Loucy (cell line): ENCODE measurements around the gene TBX19.

ENCODE experiments used
- H2AFZ ChIP-seq: fragments of 200-600 bp; sonication (generic); 2 replicates; pipeline ENCODE4 v1.6.0; 2016; ENCODE audit warnings: antibody characterized with exemption, mild to moderate bottlenecking, low read length, moderate library complexity
- H3F3A ChIP-seq: fragments of 200-600 bp; 2 replicates; pipeline ENCODE4 v1.6.0; 2016; ENCODE audit warnings: antibody characterized with exemption, low read depth, mild to moderate bottlenecking
- H3K27me3 ChIP-seq: fragments of 200-600 bp; sonication (generic); 2 replicates; pipeline ENCODE4 v1.6.1; 2014; ENCODE audit warnings: low read length, mild to moderate bottlenecking; ENCODE audit not compliant: insufficient read depth, poor library complexity, severe bottlenecking
- H3K36me3 ChIP-seq: fragments of 200-600 bp; sonication (generic); 2 replicates; pipeline ENCODE4 v1.6.1; 2016; ENCODE audit warnings: low read length; ENCODE audit not compliant: insufficient read depth
- H3K4me1 ChIP-seq: fragments of 200-600 bp; sonication (generic); 2 replicates; pipeline ENCODE4 v1.5.1; 2014; ENCODE audit warnings: low read length, mild to moderate bottlenecking; ENCODE audit not compliant: insufficient read depth, poor library complexity, severe bottlenecking
- H3K4me2 ChIP-seq: fragments of 200-600 bp; sonication (generic); 2 replicates; pipeline ENCODE4 v1.6.0; 2014; ENCODE audit warnings: antibody characterized with exemption, low read length, low read depth, mild to moderate bottlenecking; ENCODE audit not compliant: poor library complexity, severe bottlenecking
- H3K4me3 ChIP-seq: fragments of 200-600 bp; sonication (generic); 2 replicates; pipeline ENCODE4 v1.5.1; 2014; ENCODE audit warnings: low read length, mild to moderate bottlenecking, mixed read lengths; ENCODE audit not compliant: poor library complexity, severe bottlenecking
- H3K79me2 ChIP-seq: fragments of 200-600 bp; sonication (generic); 2 replicates; pipeline ENCODE4 v1.6.1; 2014; ENCODE audit warnings: low read length; ENCODE audit not compliant: insufficient read depth
- H3K9ac ChIP-seq: fragments of 200-600 bp; sonication (generic); 2 replicates; pipeline ENCODE4 v1.6.0; 2014; ENCODE audit warnings: mild to moderate bottlenecking, low read depth, low read length, moderate library complexity; ENCODE audit not compliant: poor library complexity, severe bottlenecking
- H3K9me2 ChIP-seq: fragments of 200-600 bp; sonication (generic); replicated peaks from 2 replicates; pipeline ENCODE4 v1.6.1; 2016; ENCODE audit warnings: low read depth, low read length, mixed read lengths
- H3K9me3 ChIP-seq: fragments of 200-600 bp; sonication (generic); 2 replicates; pipeline ENCODE4 v1.6.1; 2014; ENCODE audit warnings: mild to moderate bottlenecking, antibody characterized with exemption, low read length, low read depth; ENCODE audit not compliant: insufficient read depth
- H4K20me1 ChIP-seq: fragments of 200-600 bp; sonication (generic); 2 replicates; pipeline ENCODE4 v1.6.0; 2014; ENCODE audit warnings: antibody characterized with exemption, low read length, mild to moderate bottlenecking; ENCODE audit not compliant: insufficient read depth, poor library complexity, severe bottlenecking
- CTCF ChIP-seq: fragments of 200-600 bp; sonication (generic); conservative IDR thresholded peaks from 2 replicates; pipeline ENCODE4 v1.5.1; 2014; ENCODE audit warnings: mild to moderate bottlenecking, antibody characterized with exemption, low read length
- EZH2phosphoT487 ChIP-seq: fragments of 200-600 bp; IDR thresholded peaks from 2 replicates; pipeline ENCODE4 v1.6.1; 2018; ENCODE audit warnings: antibody characterized with exemption, mild to moderate bottlenecking, moderate library complexity, borderline replicate concordance

Gene TBX19

GRCh38 chr1:168264296-168264695, 16.4 kb upstream of the TBX19 start:
- H3K27me3 ChIP-seq: no peaks in the 10 kb centered on the region
- no peak overlapping the region for H2AFZ ChIP-seq
- H3K9me3 ChIP-seq: no peaks in the 10 kb centered on the region; the same call in 1 of the 2 replicates
- no peaks in the 10 kb centered on the region for H3K4me1 ChIP-seq
- no peak for TF ChIP-seq EZH2phosphoT487
- no peak for TF ChIP-seq CTCF
- no peaks in the 10 kb centered on the region for H3K9me2 ChIP-seq
- H3K4me2 ChIP-seq: no peak overlapping the region
- no peaks in the 10 kb centered on the region for H3F3A ChIP-seq
- no peaks in the 10 kb centered on the region for H4K20me1 ChIP-seq
- no peak overlapping the region for H3K4me3 ChIP-seq
- H3K36me3 ChIP-seq: peaks cover 5% of the 10 kb centered on the region; the same call in 1 of the 2 replicates
- H3K9ac ChIP-seq: no peak overlapping the region
- no peaks in the 10 kb centered on the region for H3K79me2 ChIP-seq

- H3K9me2 ChIP-seq: no peaks in the 10 kb centered on the region
- no peak for TF ChIP-seq EZH2phosphoT487
- no peak for TF ChIP-seq CTCF
Observed at GRCh38 chr1:168265596-168265995, 15.1 kb upstream of the TBX19 start.

GRCh38 chr1:168266644-168267186, 14.0 kb upstream of the TBX19 start:
- Histone ChIP-seq H3K36me3 (peaks cover 5% of the 10 kb centered on the region; the same call in 1 of the 2 replicates), H3K9me3 (no peaks in the 10 kb centered on the region; the same call in 1 of the 2 replicates), H3K4me3 (no peak overlapping the region), H3K4me1 (no peaks in the 10 kb centered on the region), H3K79me2 (no peaks in the 10 kb centered on the region), H2AFZ (no peak overlapping the region), H3F3A (no peaks in the 10 kb centered on the region), H3K9ac (no peak overlapping the region), H4K20me1 (no peaks in the 10 kb centered on the region), H3K27me3 (no peaks in the 10 kb centered on the region), H3K4me2 (no peak overlapping the region), H3K9me2 (no peaks in the 10 kb centered on the region)
- TF ChIP-seq CTCF: no peak
- TF ChIP-seq EZH2phosphoT487: no peak

More at GRCh38 chr1:168265596-168265995, 15.1 kb upstream of the TBX19 start:
- Histone ChIP-seq H2AFZ (no peak overlapping the region), H3K4me1 (no peaks in the 10 kb centered on the region), H3F3A (no peaks in the 10 kb centered on the region), H3K4me2 (no peak overlapping the region), H3K27me3 (no peaks in the 10 kb centered on the region), H3K36me3 (peaks cover 5% of the 10 kb centered on the region; the same call in 1 of the 2 replicates), H3K79me2 (no peaks in the 10 kb centered on the region), H3K4me3 (no peak overlapping the region), H3K9me3 (no peaks in the 10 kb centered on the region; the same call in 1 of the 2 replicates), H4K20me1 (no peaks in the 10 kb centered on the region), H3K9ac (no peak overlapping the region)
